Fibroblast of peridontal ligament (primary cell): ENCODE data around the gene FGD1.
A peak's percentile ranks its signal among the peaks of the same experiment; 100 is the strongest.
"Not testable (repeated sequence)": the region's sequence is repeated elsewhere in the genome, so short reads cannot be mapped to it uniquely, and the experiment has no call there.

ENCODE experiments used
- DNase-seq: peaks from one replicate; pipeline ENCODE4 v3.0.0-alpha.2; 2010; ENCODE audit errors: extremely low read depth

The FGD1 gene

GRCh38 chrX:54495814-54496516 lies at the start of gene FGD1:
Gene FGD1 (minus strand): TSS chrX:54496234. CDS start chrX:54495432, 802 bp downstream.
- peak; percentile 43 for DNase-seq

DNA sequence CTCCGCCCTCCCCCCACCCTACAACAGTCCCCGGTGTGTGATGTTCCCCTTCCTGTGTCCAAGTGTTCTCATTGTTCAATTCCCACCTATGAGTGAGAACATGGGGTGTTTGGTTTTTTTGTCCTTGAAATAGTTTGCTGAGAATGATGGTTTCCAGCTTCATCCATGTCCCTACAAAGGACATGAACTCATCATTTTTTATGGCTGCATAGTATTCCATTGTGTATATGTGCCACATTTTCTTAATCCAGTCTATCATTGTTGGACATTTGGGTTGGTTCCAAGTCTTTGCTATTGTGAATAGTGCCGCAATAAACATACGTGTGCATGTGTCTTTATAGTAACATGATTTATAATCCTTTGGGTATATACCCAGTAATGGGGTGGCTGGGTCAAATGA lies 46.2 kb upstream of the FGD1 start:
- DNase-seq = not testable (repeated sequence)

- DNase-seq = peak; percentile 36
These were observed 44.3 kb upstream of the FGD1 start for GRCh38 chrX:54540289-54540688.

DNA sequence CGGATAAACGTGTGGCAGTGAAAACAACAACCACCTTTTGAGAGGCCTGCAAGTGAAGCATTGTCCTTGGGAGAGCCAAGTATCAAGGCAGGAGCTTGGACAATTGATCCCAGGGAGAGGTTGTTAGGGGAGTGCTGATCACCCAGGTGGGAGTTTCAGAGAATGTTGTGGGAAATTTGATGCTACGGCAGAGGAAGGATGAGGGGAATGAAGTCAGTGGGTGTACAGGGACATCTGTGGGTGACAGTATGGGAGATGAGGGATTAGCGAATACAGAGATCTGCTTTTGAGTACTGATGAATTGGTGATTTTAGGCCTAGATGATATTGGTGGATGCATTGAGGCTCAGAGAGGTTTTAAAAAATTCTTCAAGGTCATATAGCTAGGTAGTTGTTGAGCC lies 38.2 kb upstream of the FGD1 start:
- no peak for DNase-seq

GRCh38 chrX:54530357-54530900 lies 34.4 kb upstream of the FGD1 start:
- peak; percentile 1 for DNase-seq

DNA sequence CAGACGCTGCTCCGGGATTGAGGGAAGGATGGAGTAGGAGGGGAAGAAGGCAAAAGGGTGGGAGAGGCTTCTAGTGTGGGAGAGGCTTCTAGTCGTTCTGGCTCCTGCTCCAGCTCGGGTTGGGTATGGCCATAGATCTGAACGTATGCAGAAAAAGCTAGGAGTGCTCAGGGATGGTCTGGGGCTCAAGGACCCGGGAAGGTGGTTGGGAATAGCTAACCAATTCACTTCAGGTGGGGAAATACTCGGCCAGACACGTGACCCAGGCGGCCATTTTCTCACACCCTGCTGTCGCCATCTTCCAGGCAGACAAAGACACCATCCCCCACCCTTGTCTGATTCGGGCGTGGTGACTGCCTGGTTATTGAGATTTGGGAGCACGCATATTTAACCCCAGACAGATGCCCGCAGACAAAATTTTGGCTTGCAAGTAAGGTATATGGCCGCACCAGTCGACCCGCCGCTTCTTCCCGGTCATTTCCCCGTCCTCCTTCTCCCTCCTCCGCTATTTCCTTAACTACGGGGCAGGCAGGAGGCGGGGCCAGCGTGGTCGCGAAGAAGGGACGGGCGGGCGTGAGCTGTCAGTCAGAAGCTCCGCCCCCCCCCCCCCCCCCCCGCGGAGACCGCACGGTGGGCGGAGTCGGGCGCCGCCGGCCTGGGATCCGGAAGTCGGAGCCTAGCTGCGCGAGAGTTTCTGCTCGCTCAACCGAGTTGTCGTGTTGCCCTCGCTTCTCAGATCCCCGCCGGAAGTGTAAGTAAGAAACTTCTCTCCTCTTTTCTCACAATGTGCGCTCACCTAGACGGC lies 33.7 kb upstream of the FGD1 start, which contains the start of gene GNL3L:
TSS of gene GNL3L (plus strand) at position 668 of the 805 bp plus-strand sequence. CDS start 2,348 bp downstream, outside the sequence.
- peak; percentile 78 for DNase-seq

- DNase-seq = peak; percentile 0
These were observed 33.1 kb upstream of the FGD1 start for GRCh38 chrX:54529151-54529550.

GRCh38 chrX:54509400-54509799 lies 13.4 kb upstream of the FGD1 start:
- DNase-seq = no peak

DNA sequence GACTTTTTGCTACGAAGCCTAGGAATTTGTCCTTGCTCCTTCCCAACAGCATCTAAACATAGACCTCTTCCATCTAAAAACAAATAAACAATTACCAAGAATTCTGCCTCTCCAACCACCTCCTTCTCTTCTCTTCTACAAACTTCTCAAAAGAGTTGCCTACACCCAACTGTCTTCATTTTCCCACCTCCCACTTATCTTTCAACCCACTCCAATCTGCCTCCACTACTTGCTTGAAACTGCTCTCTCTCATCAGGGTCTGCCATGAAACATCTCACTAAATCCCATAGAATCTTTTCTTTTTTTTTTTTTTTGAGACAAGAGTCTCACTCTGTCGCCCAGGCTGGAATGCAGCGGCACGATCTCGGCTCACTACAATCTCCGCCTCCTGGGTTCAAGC lies 902 bp upstream of the FGD1 start:
- no peak for DNase-seq

DNA sequence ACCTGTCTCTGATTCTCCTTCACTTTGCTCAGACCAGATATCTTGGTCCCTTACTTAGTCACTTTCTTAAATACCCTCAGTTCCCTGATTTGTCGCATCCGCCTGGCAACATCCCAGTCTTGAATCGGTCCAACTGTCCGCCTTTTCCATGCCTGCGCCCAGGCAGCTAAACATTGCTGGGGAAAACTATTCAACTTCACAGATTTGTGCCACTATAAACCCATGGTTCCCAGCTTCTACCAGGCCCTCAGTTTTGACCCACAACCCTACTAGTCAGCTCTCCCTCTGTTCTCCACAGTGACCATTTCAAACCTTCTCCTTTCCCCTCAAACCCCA lies 451 bp upstream of the FGD1 start:
- DNase-seq = no peak

GRCh38 chrX:54494989-54495813 lies 833 bp downstream of the FGD1 start:
- no peak for DNase-seq

- DNase-seq = no peak
These were observed 1.7 kb downstream of the FGD1 start for GRCh38 chrX:54494166-54494988.

DNA sequence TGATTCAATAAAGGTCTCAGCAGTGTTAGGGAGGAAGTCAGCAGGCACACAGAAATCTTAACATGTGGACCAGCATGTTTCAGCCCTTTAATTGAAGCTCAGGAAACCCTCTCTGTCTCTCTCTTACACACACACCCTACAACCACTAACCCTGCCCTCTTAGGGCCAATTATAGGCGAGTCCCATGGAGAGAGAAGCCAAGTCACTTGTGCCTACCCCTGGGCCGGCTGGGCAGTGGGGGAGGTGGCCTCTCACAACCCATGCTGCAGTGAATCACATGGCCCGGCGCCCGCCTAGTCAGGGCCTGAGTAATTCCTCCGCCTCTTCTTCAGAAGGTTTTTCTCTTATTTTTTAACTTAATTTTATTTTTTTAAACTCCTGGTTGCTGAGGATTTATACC lies 3.7 kb downstream of the FGD1 start:
- peak; percentile 58 for DNase-seq

DNA sequence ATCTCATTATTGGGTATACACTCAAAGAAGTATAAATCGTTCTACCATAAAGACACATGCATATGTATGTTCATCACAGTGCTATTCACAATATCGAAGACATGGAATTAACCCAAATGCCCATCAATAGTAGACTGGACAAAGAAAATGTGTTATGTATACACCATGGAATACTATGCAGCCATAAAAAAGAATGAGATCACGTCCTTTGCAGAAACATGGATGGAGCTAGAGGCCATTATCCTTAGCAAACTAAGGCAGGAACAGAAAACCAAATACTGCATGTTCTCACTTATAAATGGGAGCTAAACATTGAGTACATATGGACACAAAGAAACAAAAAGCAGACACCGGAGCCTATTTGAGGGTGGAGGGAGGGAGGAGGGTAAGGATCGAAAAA lies 6.2 kb downstream of the FGD1 start:
- DNase-seq = not testable (repeated sequence)

DNA sequence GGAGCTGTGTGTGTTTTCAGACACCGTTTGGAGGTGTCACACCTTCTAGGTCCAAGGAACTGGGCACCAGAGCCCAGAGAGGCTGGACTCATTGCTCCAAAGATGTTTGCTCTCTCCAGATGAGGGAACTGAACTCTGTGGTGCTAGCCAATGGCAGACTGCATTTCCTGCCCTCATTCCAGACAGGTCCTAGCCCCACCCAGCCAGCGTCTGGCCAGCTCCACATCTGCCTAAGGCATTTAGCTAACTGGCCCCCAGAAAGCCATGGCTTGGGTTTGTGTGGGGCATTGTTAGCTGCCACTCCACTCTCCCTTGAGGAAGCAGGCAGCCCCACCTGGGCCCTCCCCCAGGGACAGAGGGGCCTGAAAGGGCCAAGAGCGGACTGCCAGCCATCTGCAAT lies 11.4 kb downstream of the FGD1 start:
- DNase-seq = no peak

- no peak for DNase-seq
These were observed 12.1 kb downstream of the FGD1 start for GRCh38 chrX:54483946-54484345.

- peak; percentile 21 for DNase-seq
These were observed 13.0 kb downstream of the FGD1 start for GRCh38 chrX:54482839-54483593.

GRCh38 chrX:54479136-54480111 lies 16.6 kb downstream of the FGD1 start:
- no peak for DNase-seq
